Astrocyte (in vitro differentiated cells and primary cell): ENCODE results near the gene FRMD8. TPM values are rescaled to one million over a fixed set of nuclear protein-coding genes. Genes with fewer than 3 reads are reported as not detected.

ENCODE experiments used
- DNase-seq: peaks from one replicate; pipeline ENCODE4 v3.0.0-alpha.2; 2010; ENCODE audit warnings: low read depth
- FAIRE-seq: peaks from 2 replicates; lab custom pipeline; 2011; peaks lifted over from hg19 to GRCh38; lab: Jason Lieb, UNC
- H2AFZ ChIP-seq: 2 replicates; pipeline ENCODE4 v1.6.0; 2012; ENCODE audit warnings: low read depth, low read length, inconsistent platforms
- H3K27ac ChIP-seq: 2 replicates; pipeline ENCODE4 v1.5.1; 2011; ENCODE audit warnings: low read depth, low read length, inconsistent platforms
- H3K27me3 ChIP-seq: 2 replicates; pipeline ENCODE4 v1.6.0; 2011; ENCODE audit warnings: low read length, inconsistent platforms; ENCODE audit not compliant: insufficient read depth
- H3K36me3 ChIP-seq: 2 replicates; pipeline ENCODE4 v1.5.1; 2011; ENCODE audit warnings: low read length, inconsistent platforms; ENCODE audit not compliant: insufficient read depth
- H3K4me1 ChIP-seq: 2 replicates; pipeline ENCODE4 v1.5.1; 2011; ENCODE audit warnings: low read length, inconsistent platforms; ENCODE audit not compliant: insufficient read depth
- H3K4me2 ChIP-seq: 2 replicates; pipeline ENCODE4 v1.6.0; 2012; ENCODE audit warnings: low read length, inconsistent platforms
- H3K4me3 ChIP-seq: 2 replicates; pipeline ENCODE4 v1.5.1; 2011; ENCODE audit warnings: low read depth, mild to moderate bottlenecking, low read length, inconsistent platforms; ENCODE audit not compliant: insufficient read depth
- H3K79me2 ChIP-seq: 2 replicates; pipeline ENCODE4 v1.6.0; 2012; ENCODE audit warnings: mild to moderate bottlenecking, low read length, inconsistent platforms; ENCODE audit not compliant: insufficient read depth
- H3K9ac ChIP-seq: 2 replicates; pipeline ENCODE4 v1.6.0; 2012; ENCODE audit warnings: mild to moderate bottlenecking, low read length, inconsistent platforms
- H3K9me3 ChIP-seq: 2 replicates; pipeline ENCODE4 v1.5.1; 2012; ENCODE audit warnings: low read depth, mild to moderate bottlenecking, low read length, inconsistent platforms; ENCODE audit not compliant: insufficient read depth
- H4K20me1 ChIP-seq: 2 replicates; pipeline ENCODE4 v1.6.0; 2012; ENCODE audit warnings: low read length, inconsistent platforms; ENCODE audit not compliant: insufficient read depth
- H3K27ac Mint-ChIP-seq: one replicate; pipeline ENCODE4 v1.8.0; 2021; ENCODE audit warnings: mild to moderate bottlenecking, mixed read lengths; ENCODE audit not compliant: unreplicated experiment
- H3K27me3 Mint-ChIP-seq: one replicate; pipeline ENCODE4 v1.8.0; 2021; ENCODE audit warnings: low read depth, mixed read lengths; ENCODE audit not compliant: unreplicated experiment
- H3K36me3 Mint-ChIP-seq: one replicate; pipeline ENCODE4 v1.8.0; 2021; ENCODE audit warnings: low read depth, mixed read lengths; ENCODE audit not compliant: unreplicated experiment
- H3K4me1 Mint-ChIP-seq: one replicate; pipeline ENCODE4 v1.8.0; 2021; ENCODE audit warnings: low read depth, mixed read lengths; ENCODE audit not compliant: unreplicated experiment
- H3K4me3 Mint-ChIP-seq: one replicate; pipeline ENCODE4 v1.8.0; 2021; ENCODE audit warnings: mild to moderate bottlenecking, moderate library complexity, mixed read lengths; ENCODE audit not compliant: unreplicated experiment
- H3K9me3 Mint-ChIP-seq: one replicate; pipeline ENCODE4 v1.8.0; 2021; ENCODE audit warnings: mild to moderate bottlenecking, mixed read lengths; ENCODE audit not compliant: unreplicated experiment
- CTCF ChIP-seq: IDR thresholded peaks from 2 replicates; pipeline ENCODE4 v1.5.1; 2011; ENCODE audit warnings: low read depth, mild to moderate bottlenecking, inconsistent platforms, low read length, moderate library complexity; ENCODE audit not compliant: insufficient read depth
- EZH2 ChIP-seq: IDR thresholded peaks from 2 replicates; pipeline ENCODE4 v1.6.1; 2012; ENCODE audit warnings: mild to moderate bottlenecking, low read length, inconsistent platforms; ENCODE audit not compliant: insufficient read depth
- total RNA-seq: library from RNA; stranded (reverse); gene quantifications from 2 replicates; pipeline ENCODE4 v1.2.1, GENCODE V29; 2021

The FRMD8 gene
- total RNA-seq, 1 donor from 2014 or later, result 61.2 TPM

- H3K4me1 Mint-ChIP-seq, result peaks cover 35% of the 10 kb centered on the region
- H2AFZ ChIP-seq, result no peak overlapping the region
- no peak overlapping the region for H3K4me2 ChIP-seq
- H3K4me1 ChIP-seq, result peaks cover 33% of the 10 kb centered on the region
- no peaks in the 10 kb centered on the region for H3K27me3 ChIP-seq
- H3K9ac ChIP-seq, result no peak overlapping the region
- H3K27ac Mint-ChIP-seq, result no peak overlapping the region
- peaks cover 73% of the 10 kb centered on the region for H3K79me2 ChIP-seq
- TF ChIP-seq EZH2 (no peak), CTCF (no peak)
- no peak overlapping the region for H3K4me3 ChIP-seq
- no peaks in the 10 kb centered on the region for H3K9me3 Mint-ChIP-seq
- H3K4me3 Mint-ChIP-seq, result peak overlapping the region; percentile 41
- no peak overlapping the region for H3K27ac ChIP-seq
- no peaks in the 10 kb centered on the region for H3K27me3 Mint-ChIP-seq
- FAIRE-seq (no peak), DNase-seq (no peak)
- no peaks in the 10 kb centered on the region for H3K9me3 ChIP-seq
- peaks cover 52% of the 10 kb centered on the region for H4K20me1 ChIP-seq
- peaks cover 6% of the 10 kb centered on the region for H3K36me3 ChIP-seq
- H3K36me3 Mint-ChIP-seq, result peaks cover 30% of the 10 kb centered on the region
These were observed 5.9 kb downstream of the FRMD8 start for GRCh38 chr11:65392186-65392829.

GRCh38 chr11:65392899-65393298, 6.5 kb downstream of the FRMD8 start:
- H3K9me3 ChIP-seq, result no peaks in the 10 kb centered on the region
- H3K36me3 ChIP-seq, result peaks cover 6% of the 10 kb centered on the region
- no peak overlapping the region for H3K4me3 ChIP-seq
- FAIRE-seq, result no peak
- Mint-ChIP-seq H3K27ac (no peak overlapping the region), H3K36me3 (peaks cover 33% of the 10 kb centered on the region), H3K27me3 (no peaks in the 10 kb centered on the region), H3K4me3 (peak overlapping the region; percentile 41), H3K9me3 (no peaks in the 10 kb centered on the region), H3K4me1 (peaks cover 35% of the 10 kb centered on the region)
- no peak overlapping the region for H3K27ac ChIP-seq
- TF ChIP-seq EZH2 (no peak), CTCF (no peak)
- H3K9ac ChIP-seq, result no peak overlapping the region
- no peak for DNase-seq
- peaks cover 69% of the 10 kb centered on the region for H3K79me2 ChIP-seq
- H2AFZ ChIP-seq, result no peak overlapping the region
- H3K27me3 ChIP-seq, result no peaks in the 10 kb centered on the region
- H4K20me1 ChIP-seq, result peaks cover 51% of the 10 kb centered on the region
- H3K4me2 ChIP-seq, result no peak overlapping the region
- peaks cover 32% of the 10 kb centered on the region for H3K4me1 ChIP-seq

DNA sequence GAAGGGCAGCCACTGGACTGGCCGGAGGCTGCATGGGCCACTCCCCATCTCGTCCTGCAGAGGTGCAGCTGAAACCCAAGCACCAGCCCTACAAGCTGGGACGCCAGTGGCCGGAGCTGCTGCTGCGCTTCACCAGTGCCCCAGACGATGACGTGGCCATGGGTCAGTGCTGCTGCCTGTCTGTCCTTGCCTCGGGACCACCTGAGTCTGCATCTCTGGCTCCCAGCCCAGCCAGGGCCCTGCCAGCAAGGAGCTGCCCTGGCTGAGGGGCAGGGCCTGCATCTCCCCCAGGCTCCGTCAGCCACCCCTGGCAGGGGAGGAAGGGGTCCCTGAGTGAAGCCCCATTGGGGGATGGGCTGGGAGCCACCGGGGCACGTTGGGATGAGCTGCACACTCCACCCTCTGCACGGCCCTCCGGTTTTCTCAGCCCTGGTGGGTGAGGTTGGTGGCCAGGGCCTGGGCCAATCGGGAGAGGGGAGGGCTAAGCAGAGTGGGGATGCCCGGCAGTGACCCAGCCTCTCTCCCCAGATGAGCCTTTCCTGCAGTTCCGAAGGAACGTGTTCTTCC, 7.2 kb downstream of the FRMD8 start:
- H3K4me2 ChIP-seq, result no peak overlapping the region
- H3K4me3 ChIP-seq, result no peak overlapping the region
- H3K27ac ChIP-seq, result no peak overlapping the region
- no peaks in the 10 kb centered on the region for H3K9me3 ChIP-seq
- peaks cover 6% of the 10 kb centered on the region for H3K36me3 ChIP-seq
- peaks cover 54% of the 10 kb centered on the region for H4K20me1 ChIP-seq
- Mint-ChIP-seq H3K4me3 (no peak overlapping the region), H3K4me1 (peaks cover 30% of the 10 kb centered on the region), H3K36me3 (peaks cover 32% of the 10 kb centered on the region), H3K27ac (no peak overlapping the region), H3K9me3 (no peaks in the 10 kb centered on the region), H3K27me3 (no peaks in the 10 kb centered on the region)
- peaks cover 27% of the 10 kb centered on the region for H3K4me1 ChIP-seq
- H3K79me2 ChIP-seq, result peaks cover 62% of the 10 kb centered on the region
- DNase-seq (no peak), FAIRE-seq (no peak)
- no peak overlapping the region for H3K9ac ChIP-seq
- TF ChIP-seq EZH2, result no peak
- no peak for TF ChIP-seq CTCF
- H3K27me3 ChIP-seq, result no peaks in the 10 kb centered on the region
- H2AFZ ChIP-seq, result no peak overlapping the region
